Activated CD8-positive, alpha-beta memory T cell treated with anti-CD3 and anti-CD28 coated beads, Interleukin-2, amount 10 ng/mL, durations not matched to agents 7 days and 5 days (primary cell): ENCODE data around the gene CELF2. TPM values are rescaled to one million over a fixed set of nuclear protein-coding genes. Genes with fewer than 3 reads are reported as not detected.
A peak's percentile ranks its signal among the peaks of the same experiment; 100 is the strongest.

Source experiments
- ATAC-seq: fragments of 150-1000 bp; cut with Tn5 transposase; one replicate; pipeline ENCODE4 v1.10.0; 2021; ENCODE audit warnings: moderate library complexity
- CTCF ChIA-PET: fragments of 350-600 bp; sonication (Branson Sonifier 250); formaldehyde crosslinking; loops from one replicate; lab custom pipeline; 2021; ENCODE audit warnings: antibody characterized with exemption; lab: Charles Lee
- DNase-seq: peaks from one replicate; pipeline ENCODE4 v3.0.0-alpha.2; 2020
- H3K27ac Mint-ChIP-seq: one replicate; pipeline ENCODE4 v1.8.0; 2021; ENCODE audit warnings: mild to moderate bottlenecking, mixed read lengths
- H3K27me3 Mint-ChIP-seq: one replicate; pipeline ENCODE4 v1.8.0; 2021; ENCODE audit warnings: mixed read lengths
- H3K36me3 Mint-ChIP-seq: one replicate; pipeline ENCODE4 v1.8.0; 2021; ENCODE audit warnings: mild to moderate bottlenecking, mixed read lengths
- H3K4me1 Mint-ChIP-seq: one replicate; pipeline ENCODE4 v1.8.0; 2021; ENCODE audit warnings: mixed read lengths
- H3K4me3 Mint-ChIP-seq: one replicate; pipeline ENCODE4 v1.8.0; 2021; ENCODE audit warnings: mild to moderate bottlenecking, moderate library complexity, mixed read lengths
- H3K9me3 Mint-ChIP-seq: one replicate; pipeline ENCODE4 v1.8.0; 2022; ENCODE audit warnings: low read depth, mixed read lengths
- total RNA-seq, 2 experiments: library from RNA; stranded (reverse); gene quantifications; one replicate each; pipeline ENCODE4 v1.2.3, GENCODE V29; 2021

The CELF2 gene
- total RNA-seq, 2 experiments from 2014 or later: 205 to 219 TPM

DNA sequence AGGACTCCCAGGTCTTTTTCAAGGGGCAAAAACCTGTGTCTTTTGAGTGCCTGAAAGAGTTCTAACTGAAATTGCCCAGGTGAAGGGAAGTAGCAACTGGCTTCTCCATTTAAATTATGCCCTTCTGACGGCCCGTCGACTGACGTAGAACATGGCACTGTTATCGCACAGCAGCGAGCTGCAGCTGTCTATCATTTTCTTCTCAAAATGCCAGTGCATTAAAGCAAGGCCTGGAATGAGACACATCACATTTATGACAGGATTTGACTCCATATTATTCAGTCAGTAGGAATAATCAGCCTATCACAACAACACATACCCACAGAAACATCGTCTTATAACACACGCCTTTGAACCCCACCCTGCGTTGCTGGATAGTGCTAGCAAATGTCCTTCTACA is 69.7 kb downstream of the CELF2 start:
- Mint-ChIP-seq H3K27ac (no peak overlapping the region), H3K9me3 (no peaks in the 10 kb centered on the region)

DNA sequence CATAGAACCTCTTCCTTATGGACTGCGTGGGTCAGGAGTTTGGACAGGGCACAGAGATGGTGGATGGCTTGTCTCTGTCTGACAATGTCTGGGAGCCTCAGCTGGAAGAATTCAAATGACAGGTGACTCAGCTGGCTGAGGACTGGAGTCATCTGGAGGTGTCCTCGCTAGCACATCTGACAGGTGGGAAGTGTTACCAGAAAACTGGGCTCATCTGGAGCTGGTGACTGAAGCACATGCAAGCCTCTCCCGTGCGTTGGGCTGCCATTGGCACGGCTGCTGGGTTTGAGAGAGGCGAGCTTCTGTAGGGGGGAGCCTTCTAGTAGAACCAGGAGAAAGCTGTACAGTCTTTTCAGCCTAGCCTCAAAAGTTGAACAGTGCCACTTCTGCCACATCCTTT is 71.0 kb downstream of the CELF2 start:
- no peak overlapping the region for H3K27ac Mint-ChIP-seq
- ATAC-seq: no peak
- H3K4me1 Mint-ChIP-seq: peaks cover 7% of the 10 kb centered on the region
- no peak for DNase-seq
- CTCF ChIA-PET: no interaction called here
- H3K27me3 Mint-ChIP-seq: peaks cover 4% of the 10 kb centered on the region
- H3K4me3 Mint-ChIP-seq: no peak overlapping the region
- no peaks in the 10 kb centered on the region for H3K9me3 Mint-ChIP-seq
- peaks cover 1% of the 10 kb centered on the region for H3K36me3 Mint-ChIP-seq

More for the DNA sequence above, 69.7 kb downstream of the CELF2 start:
- CTCF ChIA-PET: no interaction called here
- Mint-ChIP-seq H3K4me3 (no peak overlapping the region), H3K36me3 (peaks cover 1% of the 10 kb centered on the region), H3K4me1 (peaks cover 7% of the 10 kb centered on the region), H3K27me3 (peaks cover 4% of the 10 kb centered on the region)
- ATAC-seq (no peak), DNase-seq (no peak)

DNA sequence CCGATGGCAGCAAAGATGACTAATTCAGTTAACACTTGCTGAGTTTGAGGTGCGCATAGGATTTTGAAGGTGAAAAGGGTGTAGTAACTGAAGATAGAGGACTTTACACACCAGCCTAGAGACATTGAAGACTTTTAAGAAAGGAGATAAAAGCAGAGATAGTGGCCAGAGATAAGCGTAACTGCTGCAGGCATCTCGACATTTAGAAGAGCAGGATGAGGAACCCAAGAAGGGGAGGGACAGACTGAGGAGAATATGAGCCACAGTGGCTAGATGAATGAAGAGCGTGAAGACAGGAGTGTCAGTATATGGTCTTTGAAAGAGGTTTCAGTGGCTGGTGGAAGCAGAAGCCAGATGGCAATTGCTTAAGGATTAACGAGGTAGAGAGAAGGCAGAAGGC is 71.6 kb downstream of the CELF2 start:
- Mint-ChIP-seq H3K36me3 (peaks cover 1% of the 10 kb centered on the region), H3K27ac (no peak overlapping the region), H3K27me3 (peaks cover 4% of the 10 kb centered on the region), H3K4me1 (peaks cover 7% of the 10 kb centered on the region), H3K9me3 (no peaks in the 10 kb centered on the region), H3K4me3 (no peak overlapping the region)
- CTCF ChIA-PET: no interaction called here
- DNase-seq: no peak
- ATAC-seq: no peak

DNA sequence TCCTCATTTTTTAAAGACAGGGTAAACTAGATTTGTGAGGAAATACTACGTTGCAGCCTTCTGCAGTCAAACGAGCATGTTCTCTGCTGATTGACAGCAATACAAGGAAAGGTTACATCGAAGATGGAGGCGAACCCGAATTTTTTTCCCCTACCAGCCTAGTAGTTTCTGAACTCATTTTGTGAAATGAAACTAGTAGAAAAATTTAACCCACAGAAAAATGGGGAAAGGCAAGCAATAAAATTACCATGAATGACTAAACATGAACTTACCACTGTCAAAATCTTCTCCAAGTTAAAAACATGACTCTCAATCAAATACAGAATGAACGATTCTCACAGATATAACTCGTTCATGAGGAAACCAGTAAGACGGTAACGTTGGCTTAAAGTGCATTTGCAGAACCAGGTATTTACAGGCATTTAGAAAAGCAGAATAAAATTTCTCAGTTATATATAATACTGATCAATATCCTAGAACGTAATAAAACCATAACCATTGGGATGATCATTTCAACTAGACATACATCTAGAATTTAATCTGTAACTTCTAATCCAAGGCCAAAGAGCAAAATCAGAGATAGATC is 73.9 kb downstream of the CELF2 start:
- Mint-ChIP-seq H3K36me3 (peaks cover 1% of the 10 kb centered on the region), H3K4me1 (peaks cover 7% of the 10 kb centered on the region), H3K27ac (no peak overlapping the region), H3K27me3 (peaks cover 15% of the 10 kb centered on the region), H3K4me3 (no peak overlapping the region), H3K9me3 (no peaks in the 10 kb centered on the region)
- ATAC-seq (no peak), DNase-seq (no peak)
- CTCF ChIA-PET: no interaction called here

DNA sequence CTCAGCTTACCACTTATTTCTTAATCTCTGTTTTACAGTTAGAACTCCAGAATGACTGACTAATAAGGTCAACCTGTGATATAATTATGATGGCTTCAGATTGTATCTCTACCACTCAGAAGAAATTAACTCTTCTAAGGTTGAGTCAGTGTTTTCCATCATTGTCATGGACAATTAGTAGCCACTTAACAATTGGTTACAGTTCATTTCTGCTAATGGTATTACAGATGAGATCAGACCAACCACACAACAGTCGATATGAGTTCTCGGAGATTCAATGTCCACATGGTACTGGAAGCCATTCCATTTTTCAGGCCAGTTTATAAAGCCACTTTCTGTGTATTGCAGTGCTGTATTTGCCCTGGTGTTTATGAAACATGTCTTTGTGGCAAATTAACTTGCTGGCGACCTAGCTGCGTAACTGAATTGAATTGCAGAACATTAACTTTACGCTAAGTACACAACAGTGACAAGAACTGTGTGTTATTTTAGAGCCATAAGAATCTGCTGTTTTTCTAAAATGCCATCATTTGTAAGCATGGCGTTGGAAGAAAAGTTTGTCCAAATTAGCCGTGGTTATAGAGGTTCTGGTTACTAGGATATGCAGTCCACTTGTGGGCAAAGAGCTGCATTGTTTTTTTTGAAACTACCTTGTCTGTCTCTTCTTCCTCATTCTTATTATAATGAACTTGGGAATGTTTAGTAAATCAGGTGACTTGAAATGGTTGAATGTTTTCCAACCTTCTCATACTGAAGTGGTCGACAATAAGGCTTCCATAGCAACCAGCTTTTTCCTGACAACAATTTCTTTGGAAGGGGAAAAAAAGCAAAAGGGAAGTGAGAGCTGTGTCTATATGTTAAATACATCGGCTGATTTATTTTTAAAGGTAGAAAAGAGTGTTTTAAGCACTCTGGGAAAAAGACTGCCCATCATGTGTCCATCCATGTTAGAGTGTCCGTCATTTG is 76.4 kb downstream of the CELF2 start:
- Mint-ChIP-seq H3K27me3 (peaks cover 27% of the 10 kb centered on the region), H3K36me3 (peaks cover 1% of the 10 kb centered on the region), H3K9me3 (no peaks in the 10 kb centered on the region), H3K27ac (no peak overlapping the region), H3K4me3 (no peak overlapping the region), H3K4me1 (peaks cover 7% of the 10 kb centered on the region)
- DNase-seq: no peak
- CTCF ChIA-PET: no interaction called here
- no peak for ATAC-seq

DNA sequence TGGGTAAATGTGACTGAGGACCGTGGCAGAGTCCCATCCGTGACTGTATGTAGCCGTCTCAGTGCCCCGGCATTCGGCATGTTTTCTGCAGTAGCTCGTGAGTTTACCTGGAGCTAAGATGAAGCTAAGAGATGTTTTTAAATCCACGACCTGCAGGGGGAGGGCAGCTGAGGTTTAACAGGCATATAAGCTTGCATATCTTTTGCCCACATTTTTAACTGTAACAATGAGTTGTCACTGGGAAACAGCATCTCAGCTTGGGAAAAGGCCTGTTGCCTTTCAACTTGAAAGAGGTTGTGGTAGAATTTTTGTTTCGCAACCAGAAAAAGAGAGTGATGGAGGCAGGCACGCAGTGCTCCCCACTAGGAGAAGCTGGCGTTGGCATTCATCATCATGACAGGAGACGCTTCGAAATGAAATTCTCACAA is 77.7 kb downstream of the CELF2 start:
- Mint-ChIP-seq H3K9me3 (no peaks in the 10 kb centered on the region), H3K4me3 (no peak overlapping the region), H3K27me3 (peaks cover 27% of the 10 kb centered on the region), H3K36me3 (no peaks in the 10 kb centered on the region), H3K4me1 (peaks cover 7% of the 10 kb centered on the region), H3K27ac (no peak overlapping the region)
- ATAC-seq (no peak), DNase-seq (no peak)
- CTCF ChIA-PET: interaction anchor here (1.7 kb wide), 1 partner anchor 10 kb away, joined by 5 read pairs; no protein-coding TSS in a partner anchor

DNA sequence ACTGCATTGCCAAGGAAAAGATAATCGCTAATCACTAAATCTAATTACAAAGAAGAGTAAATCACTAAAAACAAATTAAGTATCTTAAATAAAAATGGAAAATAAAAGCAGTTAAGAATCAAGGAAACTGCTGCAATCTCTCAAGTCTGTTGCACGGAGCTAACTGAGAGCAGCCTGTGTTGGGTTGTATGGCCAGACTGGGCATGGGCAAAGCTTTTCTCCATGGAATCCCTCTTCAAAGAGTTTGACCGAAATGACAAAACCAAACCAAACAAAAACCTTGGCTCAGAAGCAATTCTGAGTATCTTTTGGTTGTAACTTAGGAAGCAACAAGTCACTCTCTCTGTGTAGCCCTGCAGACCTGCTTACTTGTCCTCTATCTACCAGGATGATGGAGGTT is 78.8 kb downstream of the CELF2 start:
- CTCF ChIA-PET: interaction anchor here (1.7 kb wide), 1 partner anchor 8 kb away, joined by 5 read pairs; no protein-coding TSS in a partner anchor
- no peak overlapping the region for H3K27ac Mint-ChIP-seq
- H3K4me1 Mint-ChIP-seq: peaks cover 5% of the 10 kb centered on the region
- no peaks in the 10 kb centered on the region for H3K9me3 Mint-ChIP-seq
- H3K4me3 Mint-ChIP-seq: no peak overlapping the region
- H3K27me3 Mint-ChIP-seq: peaks cover 36% of the 10 kb centered on the region
- no peak for DNase-seq
- no peak for ATAC-seq
- no peaks in the 10 kb centered on the region for H3K36me3 Mint-ChIP-seq

DNA sequence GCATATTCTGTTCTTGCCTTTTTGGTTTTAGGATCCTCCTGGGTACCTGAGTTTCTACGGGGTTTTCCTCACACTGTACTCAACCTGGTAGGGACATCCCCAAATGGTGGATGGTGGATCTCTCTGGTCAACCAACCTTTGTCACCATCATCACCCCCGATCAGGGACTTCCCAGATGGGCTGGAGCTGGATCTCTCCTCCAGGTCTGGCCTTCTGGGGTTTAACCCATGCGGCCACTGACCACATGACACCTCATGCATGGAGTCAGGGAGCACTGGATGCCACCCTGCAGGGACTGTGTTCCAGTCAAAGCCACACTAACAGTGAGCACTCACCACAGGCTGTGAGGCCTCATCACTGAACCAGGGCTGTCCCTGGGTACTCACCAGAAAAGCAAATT is 80.0 kb downstream of the CELF2 start:
- ATAC-seq: no peak
- Mint-ChIP-seq H3K27ac (no peak overlapping the region), H3K27me3 (peaks cover 42% of the 10 kb centered on the region), H3K4me1 (no peaks in the 10 kb centered on the region), H3K9me3 (no peaks in the 10 kb centered on the region), H3K4me3 (no peak overlapping the region), H3K36me3 (no peaks in the 10 kb centered on the region)
- no peak for DNase-seq
- CTCF ChIA-PET: no interaction called here

DNA sequence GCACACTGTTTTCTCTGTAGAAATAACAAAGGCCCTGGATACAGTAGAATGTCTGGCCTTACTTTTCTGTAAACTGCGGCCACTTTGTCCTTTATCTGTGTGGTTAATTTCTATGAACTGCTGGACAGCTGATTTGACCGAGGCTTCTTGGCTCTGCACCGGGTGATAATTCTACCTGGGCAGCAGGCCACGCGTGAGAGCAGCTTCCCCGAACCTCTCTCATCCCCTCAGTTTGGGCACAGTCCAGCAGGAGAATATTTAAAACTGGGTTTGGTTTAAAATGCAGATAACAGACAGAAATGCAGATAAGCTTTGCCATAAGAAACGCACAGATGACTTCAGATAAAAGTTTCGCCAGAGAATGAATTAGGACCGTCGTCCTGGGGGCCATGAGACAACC is 81.0 kb downstream of the CELF2 start:
- Mint-ChIP-seq H3K4me3 (no peak overlapping the region), H3K9me3 (no peaks in the 10 kb centered on the region), H3K27ac (no peak overlapping the region), H3K36me3 (no peaks in the 10 kb centered on the region), H3K4me1 (no peaks in the 10 kb centered on the region), H3K27me3 (peaks cover 46% of the 10 kb centered on the region)
- no peak for DNase-seq
- CTCF ChIA-PET: no interaction called here
- ATAC-seq: no peak

DNA sequence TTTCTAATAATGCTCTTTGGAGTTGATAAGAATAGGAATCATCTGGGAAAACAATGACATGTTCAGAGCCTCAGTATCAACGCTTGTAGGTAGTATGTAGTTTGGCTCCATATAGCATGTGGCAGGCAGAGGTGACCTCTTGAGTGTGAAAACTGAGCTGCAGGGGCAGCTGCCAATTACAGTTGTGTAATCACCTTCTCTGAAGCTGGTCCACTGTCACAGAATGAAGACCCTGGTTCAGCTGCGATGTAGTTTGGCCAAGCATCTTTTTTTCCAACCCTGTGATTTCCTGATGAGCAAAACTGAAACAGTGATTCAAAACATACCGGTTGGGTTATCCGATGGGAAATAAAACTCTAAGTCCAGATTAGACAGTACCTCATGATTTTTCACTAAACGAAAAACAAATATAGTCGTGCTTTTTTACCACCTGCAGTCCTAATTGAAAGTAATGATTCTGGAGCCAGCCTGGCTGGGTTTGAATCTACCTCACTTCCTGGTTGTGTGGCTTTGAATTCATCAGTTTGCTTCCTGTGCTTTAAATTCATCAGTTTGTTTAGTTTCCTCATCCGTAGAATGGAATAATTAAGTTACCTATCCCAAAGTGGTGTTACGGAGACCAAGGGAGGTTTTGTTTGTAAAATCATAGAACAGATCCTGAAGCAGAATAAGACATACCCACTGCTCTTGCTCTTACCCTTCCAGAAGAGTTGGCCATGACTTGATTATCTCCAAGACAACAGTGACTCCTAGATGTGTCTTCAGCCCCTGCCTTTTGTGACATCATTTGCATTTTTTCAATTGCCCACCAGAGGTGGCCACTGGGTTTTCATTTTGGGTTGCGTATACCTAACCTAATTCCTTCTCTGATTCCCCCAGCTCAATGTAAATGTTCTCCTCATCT is 87.4 kb downstream of the CELF2 start:
- peak; percentile 61 for ATAC-seq
- Mint-ChIP-seq H3K4me3 (peak overlapping the region; percentile 9), H3K27ac (peak overlapping the region; percentile 58), H3K27me3 (peaks cover 24% of the 10 kb centered on the region), H3K9me3 (no peaks in the 10 kb centered on the region), H3K4me1 (peaks cover 16% of the 10 kb centered on the region), H3K36me3 (no peaks in the 10 kb centered on the region)
- DNase-seq: no peak
- CTCF ChIA-PET: interaction anchor here (1.3 to 2.6 kb wide), 2 partner anchors 9 to 60 kb away, joined by 5 to 6 read pairs; no protein-coding TSS in a partner anchor

DNA sequence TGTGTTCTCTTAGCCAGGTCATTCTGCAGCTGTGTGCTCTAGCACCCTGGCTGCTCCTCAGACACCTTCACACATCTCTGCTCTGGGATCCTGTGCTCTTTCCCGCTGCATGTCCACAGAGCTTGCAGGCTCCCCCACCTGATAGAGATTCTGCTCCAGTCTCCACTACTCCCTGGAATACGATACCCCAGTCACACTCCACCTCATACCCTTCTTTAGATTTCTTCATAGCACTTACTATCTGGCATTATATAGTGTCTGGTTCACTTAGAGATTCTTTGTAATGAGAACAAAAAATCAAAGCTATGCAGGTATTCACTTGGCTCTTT is 88.0 kb downstream of the CELF2 start:
- Mint-ChIP-seq H3K9me3 (no peaks in the 10 kb centered on the region), H3K36me3 (peaks cover 2% of the 10 kb centered on the region), H3K27me3 (peaks cover 25% of the 10 kb centered on the region), H3K4me3 (no peak overlapping the region), H3K27ac (peak overlapping the region; percentile 58), H3K4me1 (peaks cover 16% of the 10 kb centered on the region)
- ATAC-seq (peak; percentile 46), DNase-seq (no peak)
- CTCF ChIA-PET: interaction anchor here (0.5 to 2.6 kb wide), 4 partner anchors 10 to 287 kb away, joined by 3 to 6 read pairs (median 4); no protein-coding TSS in a partner anchor

DNA sequence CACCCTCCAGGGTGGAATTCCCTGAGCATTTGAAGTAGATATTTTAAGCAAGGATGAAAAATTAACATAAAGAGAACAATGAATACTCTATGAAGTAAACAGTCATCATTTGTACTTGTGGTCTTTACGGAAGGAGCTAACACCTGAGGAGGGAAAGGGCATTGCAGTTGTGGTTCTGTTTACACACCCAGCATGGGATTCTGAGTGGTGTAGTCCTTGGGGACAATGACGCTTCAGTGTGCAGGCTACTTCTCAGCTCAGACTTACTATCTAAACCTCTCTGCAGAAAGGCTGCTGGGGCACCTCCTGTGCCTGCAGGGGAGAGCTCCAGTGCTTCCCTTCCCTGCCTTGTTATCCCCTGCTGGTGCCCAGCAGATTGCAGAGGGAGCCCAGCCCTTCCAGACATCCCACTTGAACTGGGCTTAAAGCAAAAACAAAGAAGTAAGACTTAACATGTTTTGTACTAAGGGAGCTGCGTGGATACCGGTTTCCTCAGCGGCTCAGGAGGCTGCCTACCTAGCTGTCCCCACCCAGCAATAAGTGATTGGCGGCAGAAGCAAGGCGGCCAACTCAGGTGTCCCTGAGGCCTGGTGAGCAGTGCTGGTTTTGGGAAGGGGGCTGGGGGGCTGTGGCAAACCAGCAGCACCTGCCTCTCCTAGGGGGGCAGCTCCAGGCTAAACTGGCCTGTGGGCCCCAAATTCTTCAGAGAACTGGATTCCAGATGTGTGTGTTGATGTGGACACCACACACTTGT is 89.1 kb downstream of the CELF2 start:
- Mint-ChIP-seq H3K36me3 (peaks cover 2% of the 10 kb centered on the region), H3K27me3 (peaks cover 16% of the 10 kb centered on the region), H3K4me3 (no peak overlapping the region), H3K4me1 (peaks cover 16% of the 10 kb centered on the region), H3K27ac (no peak overlapping the region), H3K9me3 (no peaks in the 10 kb centered on the region)
- no peak for ATAC-seq
- no peak for DNase-seq
- CTCF ChIA-PET: interaction anchor here (1.5 to 2.6 kb wide), 2 partner anchors 14 to 59 kb away, joined by 3 to 6 read pairs; no protein-coding TSS in a partner anchor
